Mucosa of stomach (tissue), 1 donor: ENCODE measurements around the gene SEMA4D.
"Not testable (repeated sequence)": the region's sequence is repeated elsewhere in the genome, so short reads cannot be mapped to it uniquely, and the experiment has no call there.

Source experiments
- H3K27me3 ChIP-seq: one replicate; pipeline ENCODE4 v1.7.0; 2013; ENCODE audit warnings: mild to moderate bottlenecking, low read length; ENCODE audit not compliant: control insufficient read depth, insufficient read depth
- H3K36me3 ChIP-seq: one replicate; pipeline ENCODE4 v1.7.0; 2013; ENCODE audit warnings: low read length; ENCODE audit not compliant: control insufficient read depth, insufficient read depth
- H3K4me1 ChIP-seq: one replicate; pipeline ENCODE4 v1.7.0; 2013; ENCODE audit warnings: mild to moderate bottlenecking, low read length; ENCODE audit not compliant: control insufficient read depth, insufficient read depth
- H3K4me3 ChIP-seq: one replicate; pipeline ENCODE4 v1.7.0; 2013; ENCODE audit warnings: low read length
- H3K9ac ChIP-seq: one replicate; pipeline ENCODE4 v1.7.0; 2013; ENCODE audit warnings: mild to moderate bottlenecking, low read length, moderate library complexity
- H3K9me3 ChIP-seq: one replicate; pipeline ENCODE4 v1.7.0; 2013; ENCODE audit warnings: mild to moderate bottlenecking, low read length, moderate library complexity; ENCODE audit not compliant: control insufficient read depth
- donor health status: Pancreatic carcinoma.

SEMA4D gene

GRCh38 chr9:89347651-89348050, 150.3 kb downstream of the SEMA4D start:
- H3K9ac ChIP-seq = no peak overlapping the region
- H3K4me3 ChIP-seq = no peak overlapping the region
- H3K27me3 ChIP-seq = no peaks in the 10 kb centered on the region
- peaks cover 16% of the 10 kb centered on the region for H3K36me3 ChIP-seq
- no peaks in the 10 kb centered on the region for H3K9me3 ChIP-seq
- H3K4me1 ChIP-seq = no peaks in the 10 kb centered on the region

DNA sequence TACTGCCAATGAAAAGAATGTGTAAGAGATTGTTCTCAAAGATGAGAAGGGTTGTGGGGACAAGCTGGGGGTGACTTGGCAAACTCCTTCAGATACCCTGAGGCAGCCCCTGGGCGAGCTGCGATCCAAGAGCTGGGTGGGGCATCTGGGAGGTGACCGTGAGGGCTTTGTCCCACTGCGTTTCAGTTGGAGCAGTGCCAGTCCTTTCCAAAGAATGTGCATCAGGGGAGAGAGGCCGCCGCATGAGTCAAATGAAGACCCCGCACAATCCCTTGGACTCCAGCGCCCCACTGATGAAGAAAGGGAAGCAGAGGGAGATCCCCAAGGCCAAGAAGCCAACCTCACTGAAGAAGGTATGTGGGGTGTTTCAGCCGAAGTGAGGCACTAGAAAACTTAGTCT, 151.2 kb downstream of the SEMA4D start:
- Histone ChIP-seq H3K9me3 (no peaks in the 10 kb centered on the region), H3K4me1 (no peaks in the 10 kb centered on the region), H3K27me3 (no peaks in the 10 kb centered on the region), H3K4me3 (no peak overlapping the region), H3K36me3 (peaks cover 22% of the 10 kb centered on the region), H3K9ac (no peak overlapping the region)

DNA sequence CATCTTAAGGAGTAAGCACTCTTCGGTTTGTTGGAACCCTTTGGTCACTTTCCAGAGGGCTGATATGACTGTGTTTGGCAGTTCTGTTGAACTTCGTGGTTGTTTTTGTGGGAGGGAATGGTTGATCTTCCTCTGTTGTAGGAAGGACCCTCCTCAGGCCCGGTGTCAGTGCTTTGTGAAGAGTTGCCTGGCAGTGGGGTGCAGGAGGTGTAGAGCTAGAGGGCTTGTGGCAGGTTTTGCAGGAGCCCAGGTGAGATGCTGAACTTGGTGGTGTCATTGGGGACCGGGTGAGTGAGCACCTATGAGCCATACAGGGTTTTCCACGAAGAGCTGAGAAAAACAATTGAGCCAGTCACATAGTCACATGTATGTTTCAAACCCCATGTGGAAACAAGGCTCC, 152.4 kb downstream of the SEMA4D start:
- Histone ChIP-seq H3K36me3 (peaks cover 15% of the 10 kb centered on the region), H3K4me3 (no peak overlapping the region), H3K4me1 (no peaks in the 10 kb centered on the region), H3K9me3 (no peaks in the 10 kb centered on the region), H3K27me3 (no peaks in the 10 kb centered on the region), H3K9ac (no peak overlapping the region)

DNA sequence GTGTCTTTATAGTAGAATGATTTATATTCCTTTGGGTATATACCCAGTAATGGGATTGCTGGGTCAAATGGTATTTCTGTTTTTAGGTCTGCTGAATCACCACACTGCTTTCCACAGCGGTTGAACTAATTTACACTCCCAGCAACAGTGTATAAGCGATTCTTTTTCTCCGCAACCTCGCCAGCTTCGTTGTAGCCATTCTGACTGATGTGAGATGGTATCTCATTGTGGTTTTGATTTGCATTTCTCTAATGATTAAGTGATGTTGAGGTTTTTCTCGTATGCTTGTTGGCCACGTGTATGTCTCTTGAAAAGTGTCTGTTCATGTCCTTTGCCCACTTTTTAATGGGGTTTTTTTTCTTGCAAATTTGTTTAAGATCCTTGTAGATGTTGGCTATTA, 154.1 kb downstream of the SEMA4D start:
- not testable (repeated sequence) for H3K27me3 ChIP-seq, H3K36me3 ChIP-seq, H3K4me1 ChIP-seq, H3K4me3 ChIP-seq, H3K9me3 ChIP-seq, H3K9ac ChIP-seq

DNA sequence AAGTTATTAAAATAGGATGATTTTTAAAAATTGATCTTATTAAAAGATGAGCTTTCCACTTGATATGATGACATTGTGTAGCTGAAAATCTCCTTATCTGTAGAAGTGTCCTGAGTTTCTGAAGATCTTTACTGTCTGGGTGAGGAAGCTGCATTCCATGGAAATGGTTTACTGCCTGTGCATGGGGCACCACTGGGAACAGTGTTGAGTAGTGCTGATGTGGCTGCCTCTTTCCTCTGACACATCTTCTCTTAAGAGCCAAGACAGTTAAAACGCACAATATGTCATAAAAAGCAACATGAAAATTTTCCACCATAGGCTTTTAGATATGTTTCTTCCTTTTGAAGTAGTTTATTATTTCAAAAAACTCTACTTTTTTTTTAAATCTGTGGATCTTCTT, 155.0 kb downstream of the SEMA4D start:
- no peaks in the 10 kb centered on the region for H3K27me3 ChIP-seq
- peaks cover 6% of the 10 kb centered on the region for H3K36me3 ChIP-seq
- no peak overlapping the region for H3K9ac ChIP-seq
- H3K9me3 ChIP-seq = no peaks in the 10 kb centered on the region
- H3K4me1 ChIP-seq = no peaks in the 10 kb centered on the region
- H3K4me3 ChIP-seq = no peak overlapping the region

DNA sequence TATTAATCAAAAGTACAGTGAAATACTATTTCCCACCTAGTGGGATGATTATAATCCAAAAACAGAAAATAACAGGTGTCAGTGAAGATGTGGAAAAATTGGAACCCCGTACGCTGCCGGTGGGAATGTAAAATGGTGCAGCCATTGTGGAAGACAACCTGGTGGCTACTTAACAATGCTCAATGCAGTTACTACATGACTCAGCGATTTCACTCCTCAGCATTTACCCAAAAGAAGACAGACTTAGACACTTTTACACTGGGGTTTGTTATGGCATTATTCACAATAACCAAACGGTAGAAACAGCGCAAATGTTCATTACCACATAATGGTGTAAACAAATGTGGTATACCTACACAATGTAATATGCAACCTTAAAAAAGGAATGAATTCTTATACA, 155.7 kb downstream of the SEMA4D start:
- Histone ChIP-seq H3K4me3 (no peak overlapping the region), H3K9me3 (no peaks in the 10 kb centered on the region), H3K4me1 (no peaks in the 10 kb centered on the region), H3K27me3 (no peaks in the 10 kb centered on the region), H3K9ac (no peak overlapping the region), H3K36me3 (peaks cover 6% of the 10 kb centered on the region)

DNA sequence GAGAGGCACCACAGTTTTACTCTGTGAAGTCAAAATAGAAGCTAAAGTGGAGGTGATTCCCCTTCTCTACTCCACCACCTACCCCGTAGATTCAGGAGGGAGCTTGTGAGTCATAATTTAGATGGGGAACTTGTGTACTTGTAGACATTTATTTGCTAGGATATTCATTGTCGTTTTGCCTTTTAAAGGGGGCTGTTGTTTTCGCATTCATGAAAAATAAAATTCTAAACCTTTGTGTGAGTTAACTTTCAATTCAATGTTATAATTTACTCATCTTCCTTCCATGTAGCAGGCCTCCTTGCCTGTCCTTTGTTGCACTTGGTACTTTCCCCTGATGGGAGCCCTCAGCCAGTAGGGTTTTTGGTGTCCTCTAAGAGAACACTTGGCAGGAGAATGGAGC, 157.6 kb downstream of the SEMA4D start:
- no peak overlapping the region for H3K9ac ChIP-seq
- H3K4me1 ChIP-seq = no peaks in the 10 kb centered on the region
- H3K36me3 ChIP-seq = peaks cover 6% of the 10 kb centered on the region
- no peaks in the 10 kb centered on the region for H3K9me3 ChIP-seq
- H3K4me3 ChIP-seq = no peak overlapping the region
- no peaks in the 10 kb centered on the region for H3K27me3 ChIP-seq

DNA sequence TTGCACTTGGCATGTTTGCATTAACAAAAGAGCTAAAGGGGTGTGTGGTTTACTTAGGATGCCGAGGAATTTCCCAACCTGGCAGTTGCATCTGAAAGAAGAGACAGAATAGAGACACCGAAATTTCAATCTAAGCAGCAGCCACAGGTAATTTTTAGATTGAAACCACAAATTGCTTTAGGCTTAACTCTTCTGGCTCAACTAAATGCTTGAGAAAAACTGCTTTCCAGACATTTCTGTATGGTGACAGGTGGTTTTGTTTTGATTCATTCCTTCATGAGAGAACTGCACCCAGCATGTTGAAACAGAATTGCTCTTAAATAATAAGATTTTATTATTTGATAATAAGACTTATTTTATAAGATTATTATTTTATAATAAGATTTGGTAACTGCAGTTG, 158.1 kb downstream of the SEMA4D start:
- peaks cover 6% of the 10 kb centered on the region for H3K36me3 ChIP-seq
- H3K27me3 ChIP-seq = no peaks in the 10 kb centered on the region
- H3K4me1 ChIP-seq = no peaks in the 10 kb centered on the region
- H3K4me3 ChIP-seq = no peak overlapping the region
- H3K9ac ChIP-seq = no peak overlapping the region
- H3K9me3 ChIP-seq = no peaks in the 10 kb centered on the region

DNA sequence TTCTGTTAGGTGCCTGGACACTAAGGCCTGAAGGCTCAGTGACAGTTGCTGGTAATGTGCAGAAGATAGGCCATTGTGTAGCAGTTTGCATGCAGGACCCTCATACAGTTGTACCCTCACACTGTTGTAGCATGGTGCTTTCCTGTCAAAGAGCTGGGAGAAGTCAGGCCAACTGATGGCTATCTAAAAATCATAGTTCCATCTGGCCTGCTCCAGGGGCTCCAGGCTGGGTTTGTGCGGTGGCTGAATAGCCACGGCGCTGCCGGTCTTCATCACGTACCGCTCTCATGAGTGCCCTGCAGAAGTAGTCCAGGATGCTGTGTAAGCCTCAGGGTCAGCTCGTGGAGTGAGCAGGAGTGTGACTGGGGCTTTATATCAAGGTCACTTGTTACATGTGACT, 167.4 kb downstream of the SEMA4D start:
- no peaks in the 10 kb centered on the region for H3K36me3 ChIP-seq
- no peaks in the 10 kb centered on the region for H3K9me3 ChIP-seq
- H3K4me3 ChIP-seq = no peak overlapping the region
- no peaks in the 10 kb centered on the region for H3K27me3 ChIP-seq
- no peaks in the 10 kb centered on the region for H3K4me1 ChIP-seq
- H3K9ac ChIP-seq = no peak overlapping the region

GRCh38 chr9:89329917-89330316, 168.0 kb downstream of the SEMA4D start:
- Histone ChIP-seq H3K9me3 (no peaks in the 10 kb centered on the region), H3K9ac (no peak overlapping the region), H3K4me1 (no peaks in the 10 kb centered on the region), H3K4me3 (no peak overlapping the region), H3K27me3 (no peaks in the 10 kb centered on the region), H3K36me3 (no peaks in the 10 kb centered on the region)

- no peak overlapping the region for H3K9ac ChIP-seq
Observed at GRCh38 chr9:89328064-89328463, 169.8 kb downstream of the SEMA4D start.

DNA sequence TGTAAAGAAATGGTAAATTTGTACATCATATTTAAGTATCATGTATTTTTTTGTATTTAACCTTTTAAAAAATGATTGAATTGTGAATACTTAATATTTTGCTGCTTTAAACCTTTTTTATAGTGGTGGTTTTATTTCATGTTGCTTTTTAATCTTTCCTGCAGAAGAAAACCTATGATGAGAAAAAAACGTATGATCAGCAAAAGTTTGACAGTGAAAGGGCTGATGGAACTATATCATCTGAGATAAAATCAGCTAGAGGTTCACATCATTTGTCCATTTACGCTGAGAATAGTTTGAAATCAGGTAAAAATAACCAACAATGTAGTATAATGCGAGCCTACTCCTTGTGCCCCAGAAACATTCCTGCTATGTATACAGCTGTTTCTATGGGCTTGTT, 172.2 kb downstream of the SEMA4D start:
- H3K27me3 ChIP-seq = no peaks in the 10 kb centered on the region
- no peaks in the 10 kb centered on the region for H3K9me3 ChIP-seq
- no peaks in the 10 kb centered on the region for H3K36me3 ChIP-seq
- no peak overlapping the region for H3K4me3 ChIP-seq
- H3K4me1 ChIP-seq = peaks cover 13% of the 10 kb centered on the region
- H3K9ac ChIP-seq = no peak overlapping the region

More at GRCh38 chr9:89328064-89328463, 169.8 kb downstream of the SEMA4D start:
- Histone ChIP-seq H3K4me1 (peaks cover 10% of the 10 kb centered on the region), H3K9me3 (no peaks in the 10 kb centered on the region), H3K36me3 (no peaks in the 10 kb centered on the region), H3K27me3 (no peaks in the 10 kb centered on the region), H3K4me3 (no peak overlapping the region)

- Histone ChIP-seq H3K36me3 (no peaks in the 10 kb centered on the region), H3K9ac (no peak overlapping the region), H3K9me3 (no peaks in the 10 kb centered on the region), H3K4me1 (peaks cover 13% of the 10 kb centered on the region), H3K4me3 (no peak overlapping the region), H3K27me3 (no peaks in the 10 kb centered on the region)
Observed at GRCh38 chr9:89323390-89323789, 174.5 kb downstream of the SEMA4D start.
